SU-DHL-6 (cell line): Measurements from ENCODE around the gene RBL2.

Experiments used
- EZH2phosphoT487 ChIP-seq: fragments of 200-600 bp; sonication (generic), shearing (Covaris generic); conservative IDR thresholded peaks from 2 replicates; pipeline ENCODE4 v1.6.1; 2018; ENCODE audit warnings: mild to moderate bottlenecking, antibody characterized with exemption, low read length, moderate library complexity, mixed read lengths
- TF ChIP-seq, protein P1 (sequence below): fragments of 200-600 bp; sonication (generic); IDR thresholded peaks from one replicate; pipeline ENCODE4 v1.5.1; 2017; ENCODE audit warnings: antibody characterized with exemption, mild to moderate bottlenecking, low read length, moderate library complexity; ENCODE audit not compliant: insufficient read depth, poor library complexity, severe bottlenecking

DNA sequence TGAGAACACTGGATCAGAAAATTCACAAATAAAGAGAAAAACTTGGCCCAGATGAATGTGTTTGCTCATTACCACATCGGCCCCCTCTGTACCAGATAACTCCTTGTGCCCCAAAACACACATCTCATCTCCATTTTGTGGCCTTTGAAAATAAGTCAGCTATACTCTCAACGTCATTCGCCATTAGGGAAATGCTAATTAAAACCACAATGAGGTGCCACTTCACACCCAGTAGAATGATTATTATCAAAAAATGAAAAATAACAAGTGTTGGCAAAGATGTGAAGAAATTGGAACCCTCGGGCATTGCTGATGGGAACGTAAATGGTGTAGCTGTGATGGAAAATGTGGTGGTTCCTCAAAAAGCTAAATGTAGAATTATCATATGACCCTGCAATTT is 103.4 kb downstream of the RBL2 start:
- TF ChIP-seq, protein P1, sequence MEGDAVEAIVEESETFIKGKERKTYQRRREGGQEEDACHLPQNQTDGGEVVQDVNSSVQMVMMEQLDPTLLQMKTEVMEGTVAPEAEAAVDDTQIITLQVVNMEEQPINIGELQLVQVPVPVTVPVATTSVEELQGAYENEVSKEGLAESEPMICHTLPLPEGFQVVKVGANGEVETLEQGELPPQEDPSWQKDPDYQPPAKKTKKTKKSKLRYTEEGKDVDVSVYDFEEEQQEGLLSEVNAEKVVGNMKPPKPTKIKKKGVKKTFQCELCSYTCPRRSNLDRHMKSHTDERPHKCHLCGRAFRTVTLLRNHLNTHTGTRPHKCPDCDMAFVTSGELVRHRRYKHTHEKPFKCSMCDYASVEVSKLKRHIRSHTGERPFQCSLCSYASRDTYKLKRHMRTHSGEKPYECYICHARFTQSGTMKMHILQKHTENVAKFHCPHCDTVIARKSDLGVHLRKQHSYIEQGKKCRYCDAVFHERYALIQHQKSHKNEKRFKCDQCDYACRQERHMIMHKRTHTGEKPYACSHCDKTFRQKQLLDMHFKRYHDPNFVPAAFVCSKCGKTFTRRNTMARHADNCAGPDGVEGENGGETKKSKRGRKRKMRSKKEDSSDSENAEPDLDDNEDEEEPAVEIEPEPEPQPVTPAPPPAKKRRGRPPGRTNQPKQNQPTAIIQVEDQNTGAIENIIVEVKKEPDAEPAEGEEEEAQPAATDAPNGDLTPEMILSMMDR, result no peak
- TF ChIP-seq EZH2phosphoT487, result no peak
